Lower leg skin (tissue), 4 donors: Measurements from ENCODE around the gene MVD. TPM values are rescaled to one million over a fixed set of nuclear protein-coding genes. Genes with fewer than 3 reads are reported as not detected.

Experiments
- DNase-seq, 2 donors: peaks; one replicate each; pipeline ENCODE4 v3.0.0-alpha.2; 2019; ENCODE audit warnings: low spot score in 2 of 2
- H3K4me3 ChIP-seq: fragments of 200-600 bp; sonication (generic); 2 replicates; pipeline ENCODE4 v1.5.1; 2017; ENCODE audit warnings: mild to moderate bottlenecking, low read depth; ENCODE audit not compliant: poor library complexity, severe bottlenecking
- POLR2A ChIP-seq, 2 donors: fragments of 450-650 bp; IDR thresholded peaks; one replicate each; pipeline ENCODE4 v1.6.1; 2016 to 2017; ENCODE audit warnings: antibody characterized with exemption in 2 of 2, mild to moderate bottlenecking in 1 of 2, moderate library complexity in 1 of 2
- WGBS, 2 donors: methylation state at CpG; one replicate each; pipeline ENCODE4 v1.1.5; 2018; 5-methylcytosine and 5-hydroxymethylcytosine counted together
- intact Hi-C: fragments of 100-400 bp; cut with DNase I; formaldehyde crosslinking; loops from one replicate; pipeline ENCODE4 v1.15.0; 2023; ENCODE audit warnings: low total_unique reads
- total RNA-seq, 4 donors: library from RNA; depleted of rRNA; stranded (reverse); fragments of >200 nt; gene quantifications; one replicate each; pipeline ENCODE4 v1.1.0, GENCODE V29; 2016
- TF ChIP-seq, protein P1 (sequence below), 3 donors: fragments of 450-650 bp; IDR thresholded peaks; one replicate each; pipeline ENCODE4 v1.5.1; 2016; ENCODE audit warnings: antibody characterized with exemption in 3 of 3, mild to moderate bottlenecking in 3 of 3, moderate library complexity in 2 of 3

The MVD gene
- total RNA-seq, 4 donors from 2014 or later: 40.2 to 93.5 (median 67.1) TPM

DNA sequence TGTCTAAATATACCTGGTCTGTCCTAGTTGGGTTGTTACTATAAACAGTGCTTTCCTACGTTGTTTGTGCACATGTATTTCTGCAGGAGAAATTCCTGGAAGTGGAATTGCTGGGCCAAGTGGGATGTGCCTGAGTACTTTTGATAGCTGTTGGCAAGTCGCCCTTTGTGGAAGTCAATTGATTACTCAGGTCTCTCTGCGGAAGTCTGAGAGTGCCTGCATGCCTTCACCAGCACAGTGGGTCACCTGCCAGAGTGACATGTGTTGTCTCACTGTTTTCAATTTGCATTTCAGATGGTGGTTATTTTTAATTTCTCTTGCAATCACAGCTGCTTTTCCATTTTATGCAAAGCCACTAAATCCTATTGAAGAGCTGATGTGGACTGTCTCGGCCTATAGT, 2.3 kb upstream of the MVD start:
- H3K4me3 ChIP-seq: no peak overlapping the region
- intact Hi-C loops: no loop called here
- TF ChIP-seq, protein P1, sequence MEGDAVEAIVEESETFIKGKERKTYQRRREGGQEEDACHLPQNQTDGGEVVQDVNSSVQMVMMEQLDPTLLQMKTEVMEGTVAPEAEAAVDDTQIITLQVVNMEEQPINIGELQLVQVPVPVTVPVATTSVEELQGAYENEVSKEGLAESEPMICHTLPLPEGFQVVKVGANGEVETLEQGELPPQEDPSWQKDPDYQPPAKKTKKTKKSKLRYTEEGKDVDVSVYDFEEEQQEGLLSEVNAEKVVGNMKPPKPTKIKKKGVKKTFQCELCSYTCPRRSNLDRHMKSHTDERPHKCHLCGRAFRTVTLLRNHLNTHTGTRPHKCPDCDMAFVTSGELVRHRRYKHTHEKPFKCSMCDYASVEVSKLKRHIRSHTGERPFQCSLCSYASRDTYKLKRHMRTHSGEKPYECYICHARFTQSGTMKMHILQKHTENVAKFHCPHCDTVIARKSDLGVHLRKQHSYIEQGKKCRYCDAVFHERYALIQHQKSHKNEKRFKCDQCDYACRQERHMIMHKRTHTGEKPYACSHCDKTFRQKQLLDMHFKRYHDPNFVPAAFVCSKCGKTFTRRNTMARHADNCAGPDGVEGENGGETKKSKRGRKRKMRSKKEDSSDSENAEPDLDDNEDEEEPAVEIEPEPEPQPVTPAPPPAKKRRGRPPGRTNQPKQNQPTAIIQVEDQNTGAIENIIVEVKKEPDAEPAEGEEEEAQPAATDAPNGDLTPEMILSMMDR (IDR thresholded peaks at IDR 0.05): no peak
- TF ChIP-seq POLR2A (IDR thresholded peaks at IDR 0.05): no peak
- peak in 1 of 2 donors; percentile 85 for DNase-seq
- 51 to 54% methylated on average over 4 of the region's 4 CpGs for WGBS, 2 donors

DNA sequence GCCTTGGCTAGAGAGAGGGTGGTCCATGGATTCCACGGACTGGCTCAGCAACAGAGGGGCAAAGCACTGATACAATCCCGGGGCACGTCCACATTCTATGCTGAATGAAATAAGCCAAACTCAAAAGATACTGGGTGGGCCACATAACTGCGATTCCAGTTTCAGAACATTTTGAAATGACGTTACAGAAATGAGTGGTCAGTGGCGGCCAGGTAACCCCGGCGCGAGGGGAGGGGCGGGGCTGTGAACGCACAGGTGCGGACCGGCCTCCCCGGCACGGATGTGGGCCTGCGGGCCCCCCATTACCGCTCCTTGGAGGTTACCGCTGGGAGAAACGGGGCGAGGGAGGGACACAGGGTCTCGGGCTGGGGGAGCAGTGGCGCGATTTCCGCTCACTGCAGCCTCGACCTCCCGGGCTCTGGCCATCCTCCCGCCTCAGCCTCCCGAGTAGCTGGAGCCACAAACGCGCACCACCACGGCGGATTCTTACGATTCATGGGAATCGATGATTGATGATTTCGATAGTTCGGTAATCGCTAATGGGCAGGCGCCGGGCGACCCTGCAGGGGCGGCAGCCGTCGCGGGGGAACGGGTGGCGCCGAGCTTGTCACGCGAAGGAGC, 559 bp downstream of the MVD start:
- TF ChIP-seq POLR2A (IDR thresholded peaks at IDR 0.05): no peak
- TF ChIP-seq, protein P1 (IDR thresholded peaks at IDR 0.05): no peak
- WGBS, 2 donors: 2 to 3% methylated on average over 41 to 46 of the region's 49 CpGs
- peak overlapping the region; percentile 63 for H3K4me3 ChIP-seq
- peak in 1 of 2 donors; percentile 86 for DNase-seq
- intact Hi-C loops: no loop called here

- no peak overlapping the region for H3K4me3 ChIP-seq
- 70 to 75% methylated on average over 10 of the region's 10 CpGs for WGBS, 2 donors
- TF ChIP-seq, protein P1 (IDR thresholded peaks at IDR 0.05): no peak
- TF ChIP-seq POLR2A (IDR thresholded peaks at IDR 0.05): no peak
- intact Hi-C loops: no loop called here
- no peak for DNase-seq
These were observed 1.4 kb downstream of the MVD start for GRCh38 chr16:88661468-88661867.

DNA sequence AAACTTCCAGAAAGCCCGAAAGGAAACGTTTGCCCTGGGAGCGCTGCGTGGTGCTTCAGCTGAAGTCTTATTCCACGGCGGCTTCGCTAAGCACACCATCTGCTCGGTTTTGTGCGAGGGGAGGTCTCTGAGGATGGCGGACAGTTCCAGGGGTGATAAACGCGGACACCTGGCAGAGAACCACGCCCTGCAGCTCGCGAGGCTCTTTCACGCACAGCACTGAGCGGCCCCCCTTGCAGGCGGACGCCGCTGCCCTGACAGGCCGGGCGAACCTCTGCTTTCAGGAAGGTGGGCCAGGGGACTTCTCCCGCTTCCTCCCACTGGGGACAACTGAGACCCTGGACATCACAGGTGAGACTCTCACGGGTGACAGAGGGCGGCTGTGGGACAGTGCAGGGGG, 3.7 kb downstream of the MVD start:
- WGBS, 2 donors: 91 to 96% methylated on average over 16 to 24 of the region's 25 CpGs
- no peak overlapping the region for H3K4me3 ChIP-seq
- no peak for TF ChIP-seq POLR2A (IDR thresholded peaks at IDR 0.05)
- TF ChIP-seq, protein P1 (IDR thresholded peaks at IDR 0.05): no peak
- DNase-seq: no peak
- intact Hi-C loops: no loop called here

GRCh38 chr16:88658714-88659113, 4.2 kb downstream of the MVD start:
- TF ChIP-seq, protein P1 (IDR thresholded peaks at IDR 0.05): no peak
- no peak for TF ChIP-seq POLR2A (IDR thresholded peaks at IDR 0.05)
- no peak overlapping the region for H3K4me3 ChIP-seq
- WGBS, 2 donors: 92 to 94% methylated on average over 14 to 15 of the region's 15 CpGs
- intact Hi-C loops: no loop called here
- DNase-seq: no peak

DNA sequence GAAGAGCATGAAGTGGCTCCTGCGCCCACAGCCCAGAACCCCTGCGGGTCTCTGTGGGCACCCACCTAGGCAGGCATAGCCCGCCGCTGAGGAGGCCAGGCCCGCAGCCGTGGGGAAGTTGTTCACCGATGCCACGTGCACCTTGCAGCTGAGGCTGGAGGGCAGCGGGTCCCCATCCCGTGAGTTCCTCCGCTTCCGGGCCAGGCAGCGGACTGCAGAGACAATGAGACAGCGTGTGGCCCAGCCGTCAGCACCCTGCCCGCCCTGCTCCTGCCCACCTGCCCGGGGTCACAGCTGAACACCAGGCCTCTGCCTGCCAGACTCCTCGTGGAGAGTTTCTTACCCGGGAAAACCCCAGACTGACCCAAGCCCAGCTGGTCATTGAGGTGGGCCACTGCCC, 5.5 kb downstream of the MVD start:
- no peak overlapping the region for H3K4me3 ChIP-seq
- WGBS, 2 donors: 92 to 96% methylated on average over 12 to 18 of the region's 19 CpGs
- intact Hi-C loops: no loop called here
- no peak for DNase-seq
- TF ChIP-seq POLR2A (IDR thresholded peaks at IDR 0.05): no peak
- TF ChIP-seq, protein P1 (IDR thresholded peaks at IDR 0.05): no peak
